ENCODE data around the gene FNDC1. TPM values are rescaled to one million over a fixed set of nuclear protein-coding genes. Genes with fewer than 3 reads are reported as not detected.

The FNDC1 gene
- total RNA-seq, 1 experiment from 2014 or later = not detected

- TF ChIP-seq EZH2 (IDR thresholded peaks at IDR 0.05; ENCODE audit: low read length, unreplicated experiment) (no peak), EZH2phosphoT487 (IDR thresholded peaks at IDR 0.05; ENCODE audit: borderline replicate concordance, low read length) (no peak), CTCF (conservative IDR thresholded peaks at IDR 0.05; ENCODE audit: low read depth, low read length) (no peak)
- ChIA-PET CTCF (no interaction called here), POLR2A (ENCODE audit: unreplicated experiment) (no interaction called here)
- no peaks in the 10 kb centered on the region for H4K20me1 ChIP-seq (ENCODE audit: low read length)
- H3K79me2 ChIP-seq (ENCODE audit: low read length) = no peaks in the 10 kb centered on the region
- H3K9me2 ChIP-seq (replicated peaks; ENCODE audit: low read length) = no peaks in the 10 kb centered on the region
- no peak overlapping the region for H3K9ac ChIP-seq (ENCODE audit: low read length)
- BruUV-seq (replicated peaks) = no TSS peak
- no peak overlapping the region for H3K4me2 ChIP-seq (ENCODE audit: low read length)
- H3K4me1 ChIP-seq (ENCODE audit: insufficient read depth, low read length) = no peaks in the 10 kb centered on the region
- H3K27me3 ChIP-seq (ENCODE audit: low read length) = peaks cover 18% of the 10 kb centered on the region; the same call in 1 of the 2 replicates
- no peak overlapping the region for H2AFZ ChIP-seq (ENCODE audit: low read length)
- ATAC-seq = no peak
- H3K9me3 ChIP-seq (ENCODE audit: low read length) = no peaks in the 10 kb centered on the region
- DNase-seq = no peak
- no peaks in the 10 kb centered on the region for H3K36me3 ChIP-seq (ENCODE audit: low read depth, low read length)
- intact Hi-C loops (cut with micrococcal nuclease) = no loop called here
- H3K27ac ChIP-seq (ENCODE audit: low read length) = no peak overlapping the region
- H3K4me3 ChIP-seq (ENCODE audit: low read length) = no peak overlapping the region
- no peaks in the 10 kb centered on the region for H3F3A ChIP-seq (ENCODE audit: low read length, unreplicated experiment)
Measured at GRCh38 chr6:159268511-159268910, 99.3 kb downstream of the FNDC1 start.

- TF ChIP-seq EZH2phosphoT487 (IDR thresholded peaks at IDR 0.05; ENCODE audit: borderline replicate concordance, low read length) (no peak), EZH2 (IDR thresholded peaks at IDR 0.05; ENCODE audit: low read length, unreplicated experiment) (no peak), CTCF (conservative IDR thresholded peaks at IDR 0.05; ENCODE audit: low read depth, low read length) (no peak)
- H3K27me3 ChIP-seq (ENCODE audit: low read length) = peaks cover 32% of the 10 kb centered on the region; the same call in 1 of the 2 replicates
- no peaks in the 10 kb centered on the region for H3K79me2 ChIP-seq (ENCODE audit: low read length)
- no peak overlapping the region for H3K4me3 ChIP-seq (ENCODE audit: low read length)
- H3F3A ChIP-seq (ENCODE audit: low read length, unreplicated experiment) = no peaks in the 10 kb centered on the region
- DNase-seq = no peak
- no peaks in the 10 kb centered on the region for H3K9me2 ChIP-seq (replicated peaks; ENCODE audit: low read length)
- no peak for ATAC-seq
- ChIA-PET CTCF (no interaction called here), POLR2A (ENCODE audit: unreplicated experiment) (no interaction called here)
- no peaks in the 10 kb centered on the region for H3K4me1 ChIP-seq (ENCODE audit: insufficient read depth, low read length)
- no peak overlapping the region for H3K4me2 ChIP-seq (ENCODE audit: low read length)
- no peak overlapping the region for H3K9ac ChIP-seq (ENCODE audit: low read length)
- H4K20me1 ChIP-seq (ENCODE audit: low read length) = no peaks in the 10 kb centered on the region
- H3K36me3 ChIP-seq (ENCODE audit: low read depth, low read length) = no peaks in the 10 kb centered on the region
- intact Hi-C loops (cut with micrococcal nuclease) = no loop called here
- no peak overlapping the region for H3K27ac ChIP-seq (ENCODE audit: low read length)
- no peaks in the 10 kb centered on the region for H3K9me3 ChIP-seq (ENCODE audit: low read length)
- no peak overlapping the region for H2AFZ ChIP-seq (ENCODE audit: low read length)
- no TSS peak for BruUV-seq (replicated peaks)
Measured at GRCh38 chr6:159271257-159271656, 102.1 kb downstream of the FNDC1 start.

- Histone ChIP-seq H3K4me2 (ENCODE audit: low read length) (no peak overlapping the region), H3K4me3 (ENCODE audit: low read length) (no peak overlapping the region), H3K27me3 (ENCODE audit: low read length) (peaks cover 19% of the 10 kb centered on the region; the same call in 1 of the 2 replicates), H3K27ac (ENCODE audit: low read length) (no peak overlapping the region), H3K79me2 (ENCODE audit: low read length) (no peaks in the 10 kb centered on the region), H3F3A (ENCODE audit: low read length, unreplicated experiment) (no peaks in the 10 kb centered on the region), H3K36me3 (ENCODE audit: low read depth, low read length) (no peaks in the 10 kb centered on the region), H3K9ac (ENCODE audit: low read length) (no peak overlapping the region), H3K9me3 (ENCODE audit: low read length) (no peaks in the 10 kb centered on the region), H3K4me1 (ENCODE audit: insufficient read depth, low read length) (no peaks in the 10 kb centered on the region), H4K20me1 (ENCODE audit: low read length) (no peaks in the 10 kb centered on the region), H2AFZ (ENCODE audit: low read length) (no peak overlapping the region), H3K9me2 (replicated peaks; ENCODE audit: low read length) (no peaks in the 10 kb centered on the region)
- ChIA-PET POLR2A (ENCODE audit: unreplicated experiment) (no interaction called here), CTCF (no interaction called here)
- no TSS peak for BruUV-seq (replicated peaks)
- DNase-seq (no peak), ATAC-seq (no peak)
- TF ChIP-seq EZH2 (IDR thresholded peaks at IDR 0.05; ENCODE audit: low read length, unreplicated experiment) = no peak
- no peak for TF ChIP-seq CTCF (conservative IDR thresholded peaks at IDR 0.05; ENCODE audit: low read depth, low read length)
- no peak for TF ChIP-seq EZH2phosphoT487 (IDR thresholded peaks at IDR 0.05; ENCODE audit: borderline replicate concordance, low read length)
- intact Hi-C loops (cut with micrococcal nuclease) = no loop called here
Measured at GRCh38 chr6:159278626-159279025, 109.4 kb downstream of the FNDC1 start.
